Astrocyte (in vitro differentiated cells and primary cell): ENCODE data around the gene BTNL9. TPM values are rescaled to one million over a fixed set of nuclear protein-coding genes. Genes with fewer than 3 reads are reported as not detected.
"Not testable (repeated sequence)": the region's sequence is repeated elsewhere in the genome, so short reads cannot be mapped to it uniquely, and the experiment has no call there.

ENCODE experiments used
- DNase-seq: peaks from one replicate; pipeline ENCODE4 v3.0.0-alpha.2; 2010; ENCODE audit warnings: low read depth
- FAIRE-seq: peaks from 2 replicates; lab custom pipeline; 2011; peaks lifted over from hg19 to GRCh38; lab: Jason Lieb, UNC
- H2AFZ ChIP-seq: 2 replicates; pipeline ENCODE4 v1.6.0; 2012; ENCODE audit warnings: low read depth, low read length, inconsistent platforms
- H3K27ac ChIP-seq: 2 replicates; pipeline ENCODE4 v1.5.1; 2011; ENCODE audit warnings: low read depth, low read length, inconsistent platforms
- H3K27me3 ChIP-seq: 2 replicates; pipeline ENCODE4 v1.6.0; 2011; ENCODE audit warnings: low read length, inconsistent platforms; ENCODE audit not compliant: insufficient read depth
- H3K36me3 ChIP-seq: 2 replicates; pipeline ENCODE4 v1.5.1; 2011; ENCODE audit warnings: low read length, inconsistent platforms; ENCODE audit not compliant: insufficient read depth
- H3K4me1 ChIP-seq: 2 replicates; pipeline ENCODE4 v1.5.1; 2011; ENCODE audit warnings: low read length, inconsistent platforms; ENCODE audit not compliant: insufficient read depth
- H3K4me2 ChIP-seq: 2 replicates; pipeline ENCODE4 v1.6.0; 2012; ENCODE audit warnings: low read length, inconsistent platforms
- H3K4me3 ChIP-seq: 2 replicates; pipeline ENCODE4 v1.5.1; 2011; ENCODE audit warnings: low read depth, mild to moderate bottlenecking, low read length, inconsistent platforms; ENCODE audit not compliant: insufficient read depth
- H3K79me2 ChIP-seq: 2 replicates; pipeline ENCODE4 v1.6.0; 2012; ENCODE audit warnings: mild to moderate bottlenecking, low read length, inconsistent platforms; ENCODE audit not compliant: insufficient read depth
- H3K9ac ChIP-seq: 2 replicates; pipeline ENCODE4 v1.6.0; 2012; ENCODE audit warnings: mild to moderate bottlenecking, low read length, inconsistent platforms
- H3K9me3 ChIP-seq: 2 replicates; pipeline ENCODE4 v1.5.1; 2012; ENCODE audit warnings: low read depth, mild to moderate bottlenecking, low read length, inconsistent platforms; ENCODE audit not compliant: insufficient read depth
- H4K20me1 ChIP-seq: 2 replicates; pipeline ENCODE4 v1.6.0; 2012; ENCODE audit warnings: low read length, inconsistent platforms; ENCODE audit not compliant: insufficient read depth
- H3K27ac Mint-ChIP-seq: one replicate; pipeline ENCODE4 v1.8.0; 2021; ENCODE audit warnings: mild to moderate bottlenecking, mixed read lengths; ENCODE audit not compliant: unreplicated experiment
- H3K27me3 Mint-ChIP-seq: one replicate; pipeline ENCODE4 v1.8.0; 2021; ENCODE audit warnings: low read depth, mixed read lengths; ENCODE audit not compliant: unreplicated experiment
- H3K36me3 Mint-ChIP-seq: one replicate; pipeline ENCODE4 v1.8.0; 2021; ENCODE audit warnings: low read depth, mixed read lengths; ENCODE audit not compliant: unreplicated experiment
- H3K4me1 Mint-ChIP-seq: one replicate; pipeline ENCODE4 v1.8.0; 2021; ENCODE audit warnings: low read depth, mixed read lengths; ENCODE audit not compliant: unreplicated experiment
- H3K4me3 Mint-ChIP-seq: one replicate; pipeline ENCODE4 v1.8.0; 2021; ENCODE audit warnings: mild to moderate bottlenecking, moderate library complexity, mixed read lengths; ENCODE audit not compliant: unreplicated experiment
- H3K9me3 Mint-ChIP-seq: one replicate; pipeline ENCODE4 v1.8.0; 2021; ENCODE audit warnings: mild to moderate bottlenecking, mixed read lengths; ENCODE audit not compliant: unreplicated experiment
- CTCF ChIP-seq: IDR thresholded peaks from 2 replicates; pipeline ENCODE4 v1.5.1; 2011; ENCODE audit warnings: low read depth, mild to moderate bottlenecking, inconsistent platforms, low read length, moderate library complexity; ENCODE audit not compliant: insufficient read depth
- EZH2 ChIP-seq: IDR thresholded peaks from 2 replicates; pipeline ENCODE4 v1.6.1; 2012; ENCODE audit warnings: mild to moderate bottlenecking, low read length, inconsistent platforms; ENCODE audit not compliant: insufficient read depth
- total RNA-seq: library from RNA; stranded (reverse); gene quantifications from 2 replicates; pipeline ENCODE4 v1.2.1, GENCODE V29; 2021

BTNL9 gene
- total RNA-seq, 1 donor from 2014 or later = not detected

DNA sequence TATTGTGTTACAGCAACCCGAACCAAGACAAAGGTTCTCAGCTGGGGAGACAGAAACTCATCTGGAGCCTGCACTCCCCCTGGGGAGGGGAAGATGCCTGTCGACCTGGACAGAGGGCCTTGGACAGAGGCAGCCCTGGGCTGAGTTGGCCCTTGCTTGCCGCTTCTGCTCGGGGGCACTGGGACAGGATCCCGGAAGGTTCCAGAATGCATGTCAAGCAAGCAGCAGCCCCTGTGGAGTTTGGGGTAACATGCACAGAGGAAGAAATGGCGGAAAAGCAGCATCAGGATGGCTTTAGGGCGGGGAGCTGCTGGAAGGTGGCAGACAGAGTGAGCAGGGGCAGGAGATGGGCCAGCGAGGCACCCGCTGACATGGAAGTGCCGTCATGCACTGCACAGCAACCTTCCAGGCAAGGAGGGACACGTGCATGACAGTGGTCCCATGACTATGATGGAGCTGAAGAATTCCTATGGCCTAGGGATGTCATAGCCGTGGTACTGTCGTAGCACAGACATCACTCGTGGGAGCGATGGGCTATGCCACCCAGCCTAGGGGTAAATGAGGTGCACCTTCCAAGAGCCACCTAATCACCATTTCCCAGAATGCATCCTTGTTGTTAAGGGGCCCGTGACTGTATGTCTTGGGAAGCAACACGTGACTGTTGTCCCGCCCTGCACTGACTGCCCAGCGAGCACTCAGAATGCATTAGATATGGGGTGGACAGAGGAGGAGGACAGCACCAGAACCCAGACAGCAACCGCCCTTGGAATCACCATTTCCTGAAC is 64.7 kb downstream of the BTNL9 start:
- H3K4me2 ChIP-seq, H3K9me3 ChIP-seq, H3K9me3 Mint-ChIP-seq, H2AFZ ChIP-seq, H3K27me3 ChIP-seq, H3K4me1 Mint-ChIP-seq, H3K4me3 ChIP-seq, H3K36me3 Mint-ChIP-seq, FAIRE-seq, H3K27ac ChIP-seq, DNase-seq, H3K9ac ChIP-seq, H3K4me3 Mint-ChIP-seq, H3K79me2 ChIP-seq, H3K36me3 ChIP-seq, H4K20me1 ChIP-seq, H3K4me1 ChIP-seq: not testable (repeated sequence)
- Mint-ChIP-seq H3K27me3 (peaks cover 52% of the 10 kb centered on the region), H3K27ac (peak overlapping the region; percentile 24)

DNA sequence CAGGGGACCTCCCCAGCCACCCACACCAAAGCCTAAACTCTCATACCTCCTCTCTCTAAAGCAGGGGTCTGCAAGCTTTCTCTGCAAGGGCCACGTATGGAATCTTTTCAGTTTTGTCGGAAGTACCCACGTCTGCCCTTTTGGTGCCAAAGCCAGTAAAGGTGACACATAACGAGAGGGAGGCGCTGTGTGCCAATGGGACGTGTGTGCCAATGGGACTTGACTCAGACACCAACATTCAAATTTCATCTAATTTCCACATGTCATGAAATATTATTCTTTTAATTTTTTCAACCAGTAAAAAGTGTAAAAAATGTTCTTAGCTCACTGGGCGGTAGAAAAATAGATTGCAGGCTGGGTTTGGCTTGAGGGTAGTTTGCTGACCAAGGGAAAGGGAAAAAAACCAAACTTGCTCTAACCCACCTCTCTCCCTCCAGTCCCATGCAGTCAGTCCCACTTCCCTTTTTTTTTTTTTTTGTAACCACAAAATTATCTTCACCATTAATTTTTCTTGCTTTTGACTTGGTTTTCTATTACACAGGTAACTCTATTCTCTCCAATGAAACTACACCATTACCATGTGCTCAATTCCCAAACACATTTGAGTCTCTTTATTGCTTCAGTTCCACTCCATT is 65.4 kb downstream of the BTNL9 start:
- TF ChIP-seq CTCF = no peak
- no peak for TF ChIP-seq EZH2
- no peak for DNase-seq
- no peak overlapping the region for H3K27ac Mint-ChIP-seq
- Histone ChIP-seq H4K20me1 (no peaks in the 10 kb centered on the region), H3K9me3 (no peaks in the 10 kb centered on the region), H3K79me2 (no peaks in the 10 kb centered on the region), H3K4me1 (no peaks in the 10 kb centered on the region), H3K36me3 (no peaks in the 10 kb centered on the region), H3K9ac (no peak overlapping the region), H3K27ac (no peak overlapping the region), H3K27me3 (peaks cover 3% of the 10 kb centered on the region), H3K4me3 (no peak overlapping the region), H2AFZ (no peak overlapping the region), H3K4me2 (no peak overlapping the region)
- H3K27me3 Mint-ChIP-seq = peaks cover 53% of the 10 kb centered on the region
- H3K4me3 Mint-ChIP-seq = no peak overlapping the region
- peaks cover 4% of the 10 kb centered on the region for H3K9me3 Mint-ChIP-seq
- peaks cover 5% of the 10 kb centered on the region for H3K36me3 Mint-ChIP-seq
- no peak for FAIRE-seq
- H3K4me1 Mint-ChIP-seq = no peaks in the 10 kb centered on the region

- H3K4me1 ChIP-seq = no peaks in the 10 kb centered on the region
- H3K36me3 ChIP-seq = no peaks in the 10 kb centered on the region
- H4K20me1 ChIP-seq = no peaks in the 10 kb centered on the region
- H3K9ac ChIP-seq = no peak overlapping the region
- H3K4me3 Mint-ChIP-seq = no peak overlapping the region
- FAIRE-seq = no peak
- DNase-seq = no peak
- peaks cover 6% of the 10 kb centered on the region for H3K9me3 Mint-ChIP-seq
- H3K36me3 Mint-ChIP-seq = peaks cover 5% of the 10 kb centered on the region
- H3K79me2 ChIP-seq = no peaks in the 10 kb centered on the region
- H2AFZ ChIP-seq = no peak overlapping the region
- TF ChIP-seq CTCF (no peak), EZH2 (no peak)
- H3K9me3 ChIP-seq = no peaks in the 10 kb centered on the region
- H3K4me2 ChIP-seq = no peak overlapping the region
- H3K27me3 Mint-ChIP-seq = peaks cover 73% of the 10 kb centered on the region
- no peaks in the 10 kb centered on the region for H3K4me1 Mint-ChIP-seq
- peaks cover 3% of the 10 kb centered on the region for H3K27me3 ChIP-seq
- no peak overlapping the region for H3K27ac Mint-ChIP-seq
- H3K27ac ChIP-seq = no peak overlapping the region
- no peak overlapping the region for H3K4me3 ChIP-seq
Observed at GRCh38 chr5:181107699-181108098, 67.6 kb downstream of the BTNL9 start.
